Skin epidermis (tissue), 12 donors: ENCODE results near the gene SLC27A2.

Source experiments
- H3K27ac ChIP-seq, 21 experiments: fragments of 200-600 bp; sonication (generic) in 11 of 21; one replicate each; pipeline ENCODE4 v1.5.0; 2020; ENCODE audit warnings: mild to moderate bottlenecking in 3 of 21, inconsistent platforms in 2 of 21, moderate library complexity in 2 of 21
- H3K4me3 ChIP-seq, 7 experiments: fragments of 200-600 bp; sonication (generic) in 2 of 7; one replicate each; pipeline ENCODE4 v1.5.0; 2020; ENCODE audit warnings: inconsistent platforms in 2 of 7, mild to moderate bottlenecking in 2 of 7, moderate library complexity in 1 of 7

SLC27A2 gene

DNA sequence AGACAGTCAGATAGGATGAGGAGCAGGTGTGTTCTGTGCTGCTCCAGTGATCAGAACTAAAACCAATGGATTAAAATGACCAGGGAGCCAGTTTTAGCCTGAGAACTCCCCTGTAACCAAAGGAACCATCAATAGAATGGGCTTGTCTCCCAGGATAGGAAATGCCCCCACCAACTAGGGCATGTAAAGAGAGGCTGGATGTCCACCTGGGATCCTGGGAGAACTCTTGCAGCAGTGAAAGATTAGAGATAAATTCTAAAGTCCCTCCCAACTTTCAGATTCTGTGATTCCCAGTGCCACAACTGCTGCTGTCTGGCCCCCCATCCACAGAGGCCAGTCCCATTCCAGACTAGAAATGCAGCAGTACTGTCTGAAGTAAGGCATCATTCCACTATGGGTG is 49.8 kb downstream of the SLC27A2 start:
- Histone ChIP-seq H3K4me3 (no peak overlapping the region), H3K27ac (no peak overlapping the region)

DNA sequence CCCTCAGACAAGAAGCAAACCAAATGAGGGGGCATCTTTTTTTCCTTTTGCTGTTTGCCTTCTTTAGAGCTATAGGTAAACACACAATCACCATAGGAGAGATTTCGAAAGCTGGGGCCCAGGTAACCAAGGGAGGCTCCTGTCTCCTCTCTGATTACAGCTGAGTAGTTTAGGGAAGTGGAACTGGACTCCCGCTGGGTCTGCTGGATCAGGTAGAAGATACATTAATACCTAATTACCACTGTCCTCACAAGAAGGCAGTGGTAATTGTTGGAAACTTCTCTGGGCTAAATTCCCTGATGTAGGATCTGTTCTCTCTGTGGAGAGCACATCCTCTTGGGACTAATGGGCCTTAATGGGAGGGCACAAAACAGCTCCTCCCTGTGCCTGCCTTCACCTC is 50.8 kb downstream of the SLC27A2 start:
- Histone ChIP-seq H3K27ac (no peak overlapping the region), H3K4me3 (no peak overlapping the region)

DNA sequence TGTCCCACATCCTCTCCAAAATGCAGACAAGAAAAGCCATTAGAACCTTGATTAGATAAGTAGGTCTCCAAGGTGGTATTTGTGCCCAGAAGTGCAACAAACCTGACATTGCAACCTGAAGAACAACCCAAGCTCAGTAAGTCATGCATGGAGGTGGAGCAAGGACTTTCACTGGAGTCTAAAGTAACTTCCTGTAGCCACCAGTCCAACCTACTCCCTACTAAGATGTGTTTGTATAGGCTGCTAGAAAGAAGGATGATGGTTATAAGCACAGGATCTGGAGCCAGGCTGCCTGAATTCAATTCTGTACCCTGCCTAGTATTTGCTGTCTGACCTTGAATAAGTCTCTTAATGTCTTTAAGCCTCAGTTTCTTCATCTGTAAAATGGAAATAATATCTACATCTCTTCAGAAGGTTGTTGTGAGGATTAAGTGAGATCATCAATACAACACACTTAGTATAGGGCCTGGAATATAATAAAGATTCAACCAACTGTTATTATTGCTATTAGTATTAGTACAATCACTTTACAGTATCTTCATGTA is 51.3 kb downstream of the SLC27A2 start:
- no peak overlapping the region for H3K27ac ChIP-seq
- no peak overlapping the region for H3K4me3 ChIP-seq

DNA sequence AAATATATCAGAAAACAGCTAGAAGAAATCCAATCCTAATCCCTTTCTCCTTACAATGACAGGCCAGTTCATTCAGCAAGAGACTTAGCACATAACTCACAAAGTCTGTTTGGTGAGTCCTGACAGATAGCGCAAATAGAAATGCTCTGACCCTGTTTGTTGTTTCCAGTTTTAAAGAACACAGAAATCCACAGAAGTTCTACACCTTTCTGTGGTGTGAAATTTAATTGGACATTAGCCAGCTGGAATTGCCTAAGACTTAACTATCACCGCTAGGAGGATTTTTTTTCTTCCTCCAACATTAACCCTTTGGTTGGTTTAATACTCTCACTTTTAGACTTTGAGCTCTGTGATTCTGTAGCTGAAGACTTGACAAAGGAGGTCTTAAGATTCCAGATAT is 52.8 kb downstream of the SLC27A2 start:
- no peak overlapping the region for H3K4me3 ChIP-seq
- no peak overlapping the region for H3K27ac ChIP-seq

DNA sequence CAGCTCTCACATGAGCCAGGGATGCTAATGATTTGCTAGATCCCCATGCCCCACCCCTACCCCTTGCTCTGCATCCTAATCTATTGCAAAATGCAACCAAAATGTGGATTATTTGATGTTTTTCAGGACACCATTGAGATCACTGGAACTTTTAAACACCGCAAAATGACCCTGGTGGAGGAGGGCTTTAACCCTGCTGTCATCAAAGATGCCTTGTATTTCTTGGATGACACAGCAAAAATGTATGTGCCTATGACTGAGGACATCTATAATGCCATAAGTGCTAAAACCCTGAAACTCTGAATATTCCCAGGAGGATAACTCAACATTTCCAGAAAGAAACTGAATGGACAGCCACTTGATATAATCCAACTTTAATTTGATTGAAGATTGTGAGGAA is 53.8 kb downstream of the SLC27A2 start:
- H3K27ac ChIP-seq = no peak overlapping the region
- no peak overlapping the region for H3K4me3 ChIP-seq

DNA sequence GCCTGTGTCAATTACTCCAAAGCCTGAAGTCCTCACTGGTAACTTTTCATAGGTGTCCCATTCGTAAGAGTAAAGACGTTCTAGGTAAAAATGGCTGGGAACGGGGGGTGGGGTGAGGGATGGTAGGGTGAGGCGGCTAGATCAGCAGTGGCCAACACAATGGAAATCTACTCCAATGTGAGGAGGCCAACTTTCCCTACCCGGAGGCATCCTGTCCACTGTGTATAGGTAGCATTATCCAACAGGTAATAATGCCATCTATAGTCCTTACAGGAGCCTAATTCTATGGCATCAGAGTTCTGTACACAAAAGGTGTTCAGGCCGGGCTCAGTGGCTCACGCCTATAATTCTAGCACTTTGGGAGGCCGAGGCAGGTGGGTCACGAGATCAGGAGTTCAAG is 54.4 kb downstream of the SLC27A2 start:
- no peak overlapping the region for H3K27ac ChIP-seq
- no peak overlapping the region for H3K4me3 ChIP-seq

DNA sequence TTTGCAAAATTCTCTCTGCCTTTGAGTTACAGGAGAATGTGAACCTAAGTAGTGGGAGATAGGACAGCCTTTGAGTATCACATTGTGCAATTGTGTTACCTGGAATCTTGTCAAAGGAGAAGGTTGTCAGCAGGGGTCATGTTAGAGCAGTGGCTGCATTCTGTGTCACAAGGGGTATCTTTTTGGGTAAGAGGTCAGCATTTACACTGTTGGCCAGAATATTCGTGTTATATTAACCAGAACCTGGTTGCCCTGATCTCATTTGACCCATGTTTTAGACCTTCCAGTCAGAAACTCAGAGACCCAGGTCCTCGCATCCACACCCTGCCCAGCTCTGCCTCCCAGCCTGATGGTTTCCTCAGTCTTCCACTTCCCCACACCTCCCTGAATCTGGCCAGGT is 56.3 kb downstream of the SLC27A2 start:
- no peak overlapping the region for H3K4me3 ChIP-seq
- H3K27ac ChIP-seq = no peak overlapping the region

DNA sequence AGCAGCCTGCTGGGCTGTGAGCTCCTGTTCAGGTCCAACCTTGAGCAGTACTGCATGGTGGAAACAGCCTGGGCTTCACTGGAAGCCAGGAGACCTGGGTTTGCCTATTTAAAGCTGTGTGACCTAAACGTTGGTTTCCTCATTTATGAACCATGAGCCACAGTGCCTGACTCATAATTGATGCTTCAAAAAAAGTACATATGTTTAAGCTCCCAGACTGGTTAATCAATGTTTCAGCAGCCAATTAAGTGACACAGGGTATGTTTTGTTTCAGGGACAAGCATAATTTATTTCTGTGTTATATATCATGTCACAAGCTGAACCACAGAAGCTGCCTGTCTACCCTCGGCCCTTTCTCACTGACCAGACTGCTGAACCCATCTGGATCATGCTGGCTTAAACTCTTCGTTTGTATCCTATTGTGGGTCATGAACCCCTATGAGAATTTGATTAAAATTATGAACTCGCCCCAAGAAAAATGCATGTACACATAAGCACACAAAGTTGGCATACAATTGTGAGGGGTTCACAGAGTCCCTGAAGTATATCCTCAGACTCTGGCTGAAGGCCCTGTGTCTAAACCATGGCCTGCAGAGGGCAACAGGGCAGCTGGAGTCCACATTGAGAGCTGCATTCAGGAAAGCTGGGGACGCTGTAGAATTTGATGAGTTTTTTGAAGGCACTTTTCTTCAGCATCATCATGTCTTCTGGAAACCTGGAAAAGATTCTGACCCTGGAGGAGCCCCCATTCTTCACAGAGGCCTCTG is 59.9 kb downstream of the SLC27A2 start:
- Histone ChIP-seq H3K4me3 (no peak overlapping the region), H3K27ac (no peak overlapping the region)

DNA sequence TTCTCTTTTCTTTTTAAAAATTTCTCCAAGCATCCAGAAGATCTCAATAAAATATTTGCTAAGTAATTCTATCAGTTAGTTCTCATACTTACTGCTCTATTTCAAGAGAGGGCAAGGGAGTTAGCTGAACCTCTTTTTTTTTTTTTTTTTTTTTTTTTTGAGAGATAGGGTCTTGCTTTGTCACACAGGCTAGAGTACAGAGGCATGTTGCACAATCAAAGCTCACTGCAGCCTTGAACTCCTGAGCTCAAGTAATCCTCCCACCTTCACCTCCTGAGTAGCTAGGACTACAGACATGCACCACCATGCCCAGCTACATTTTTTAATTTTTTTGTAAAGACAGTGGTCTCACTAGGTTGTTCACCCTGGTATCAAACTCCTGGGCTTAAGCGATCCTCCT is 62.2 kb downstream of the SLC27A2 start:
- Histone ChIP-seq H3K4me3 (no peak overlapping the region), H3K27ac (no peak overlapping the region)

DNA sequence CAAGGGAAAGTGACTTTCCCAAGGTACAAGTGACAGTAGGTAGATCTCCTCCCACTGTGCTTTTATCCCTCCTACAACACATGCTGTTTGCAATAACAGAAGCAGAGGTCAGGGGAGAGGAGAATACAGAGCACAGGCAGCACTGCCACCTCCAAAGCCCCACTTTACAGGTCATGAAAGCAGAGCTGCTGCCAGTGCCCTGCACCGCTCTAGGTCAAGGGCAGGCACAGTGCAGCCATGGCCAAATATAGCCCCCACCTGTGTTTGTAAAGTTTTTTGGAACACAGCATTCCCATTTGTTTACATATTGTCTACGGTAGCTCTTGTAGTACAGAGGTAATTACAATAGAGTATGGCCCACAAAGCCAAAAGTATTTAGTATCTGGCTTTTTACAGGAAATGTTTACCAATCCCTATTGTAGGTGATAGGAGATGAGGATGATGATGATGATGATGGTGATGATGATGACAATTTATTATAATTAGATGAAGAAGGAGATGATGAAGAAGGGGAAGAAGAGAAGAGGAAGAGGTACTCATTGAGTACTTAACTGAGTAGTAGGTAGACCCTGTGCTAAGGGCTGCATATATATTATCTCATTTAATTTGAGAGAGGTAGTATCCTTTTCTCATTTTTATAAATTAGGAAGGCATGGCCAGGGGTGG is 63.1 kb downstream of the SLC27A2 start:
- Histone ChIP-seq H3K4me3 (no peak overlapping the region), H3K27ac (no peak overlapping the region)

DNA sequence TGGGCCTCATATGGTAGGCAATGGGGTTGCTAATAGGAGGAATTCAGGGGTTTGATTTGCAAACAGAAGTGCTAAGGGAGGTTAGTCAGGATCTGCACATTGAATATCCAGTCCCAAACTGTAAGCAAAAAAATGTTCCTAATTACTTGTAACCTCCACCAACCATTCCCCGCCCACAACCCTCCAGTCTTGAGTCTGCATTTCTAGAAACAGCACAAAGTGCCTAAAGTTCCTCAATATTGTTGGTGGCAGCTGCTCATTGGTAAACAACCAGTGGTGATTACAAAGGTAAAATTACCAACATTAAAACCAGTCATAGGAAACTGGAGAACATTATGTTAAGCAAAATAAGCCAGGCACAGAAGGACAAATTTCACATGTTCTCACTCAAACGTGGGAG is 64.6 kb downstream of the SLC27A2 start:
- no peak overlapping the region for H3K4me3 ChIP-seq
- peak overlapping the region in 1 of 21 experiments; percentile 7 for H3K27ac ChIP-seq

DNA sequence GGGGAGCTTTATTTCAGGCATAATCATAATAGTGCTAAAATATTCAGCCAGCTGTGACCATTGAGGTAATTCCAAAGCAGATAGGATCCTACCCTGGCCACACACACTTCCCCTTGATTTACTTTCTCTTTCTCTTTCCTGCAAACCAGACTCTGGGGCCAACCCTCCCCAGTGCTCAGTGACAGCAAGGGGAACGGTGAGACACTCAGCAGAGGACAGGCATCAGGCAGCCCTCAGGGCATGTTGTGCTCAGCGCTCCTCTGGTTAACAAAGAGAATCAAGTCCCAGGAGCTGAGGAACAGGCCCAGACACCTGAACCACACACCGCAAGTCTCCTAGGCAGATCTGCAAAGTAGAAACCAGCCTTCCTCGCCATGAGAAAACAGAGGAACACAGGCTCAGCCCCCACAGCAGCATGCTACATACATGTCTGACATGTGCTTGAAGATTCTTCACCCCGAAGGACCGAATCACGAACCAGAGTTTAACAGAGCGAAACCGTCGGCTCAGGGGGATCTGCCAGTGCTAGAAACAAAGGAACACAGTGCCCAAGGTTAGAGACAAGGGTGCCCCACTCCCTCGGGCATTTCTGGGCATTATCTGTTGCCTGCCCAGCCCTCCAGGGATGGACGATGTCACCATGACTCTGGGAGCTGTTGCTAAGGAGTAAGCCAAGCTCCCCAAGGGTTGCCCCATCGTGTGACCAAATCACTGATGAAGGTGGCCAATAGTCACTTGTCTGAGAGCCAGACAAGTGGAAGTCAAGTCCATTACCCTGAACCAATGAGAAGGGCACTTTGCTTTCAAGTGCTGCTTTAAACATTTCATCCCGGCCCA is 66.0 kb downstream of the SLC27A2 start:
- H3K4me3 ChIP-seq = no peak overlapping the region

DNA sequence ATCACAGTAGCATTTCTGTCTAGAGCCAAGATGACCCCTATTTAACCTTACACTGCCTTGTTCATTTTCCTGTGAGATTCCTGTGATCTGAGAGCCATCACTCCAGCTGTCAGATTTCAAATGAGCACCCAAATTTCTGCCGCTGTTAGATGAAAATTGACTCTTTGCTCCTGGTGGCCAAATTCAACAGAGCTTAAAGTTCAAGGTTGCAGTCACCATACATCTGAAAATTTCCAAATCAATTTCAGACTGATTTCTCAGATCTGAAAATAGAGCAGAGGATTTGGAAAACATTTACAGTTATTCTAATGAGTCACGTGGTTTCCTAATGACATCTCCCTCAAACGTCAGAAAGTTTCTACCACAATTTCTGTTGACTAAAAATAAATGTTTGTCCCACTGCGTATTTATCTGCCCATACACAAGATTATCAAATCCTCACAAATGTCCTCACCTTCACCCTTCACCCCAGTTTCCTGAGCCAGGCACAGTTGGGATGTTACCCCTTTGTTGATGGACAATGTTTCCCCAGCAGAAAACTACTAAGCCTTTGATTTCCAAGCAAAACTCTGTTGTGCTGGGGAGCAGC is 67.1 kb downstream of the SLC27A2 start:
- Histone ChIP-seq H3K27ac (no peak overlapping the region), H3K4me3 (no peak overlapping the region)

More for the DNA sequence above, 66.0 kb downstream of the SLC27A2 start:
- H3K27ac ChIP-seq = peak overlapping the region in 8 of 21 experiments; percentile 5 to 82 (median 52)

DNA sequence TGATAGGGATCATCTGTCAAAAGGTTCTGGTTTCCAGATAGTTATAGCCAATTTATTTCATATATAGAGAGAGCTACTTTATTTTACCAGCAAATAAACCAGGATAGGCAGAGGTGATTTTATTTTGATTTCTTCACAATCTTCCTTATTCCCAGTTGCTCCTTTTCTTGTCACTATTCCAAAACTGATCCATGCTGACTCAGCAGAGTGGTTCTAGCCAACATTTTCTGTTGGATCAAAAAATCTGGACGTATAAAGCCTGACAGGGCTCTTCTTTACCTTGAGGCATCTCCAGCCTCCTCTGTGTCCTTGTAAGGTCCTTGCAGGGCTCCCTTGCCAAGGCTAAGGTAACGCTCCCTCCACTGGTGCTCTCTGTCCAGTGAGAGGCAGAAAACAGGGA is 67.7 kb downstream of the SLC27A2 start:
- Histone ChIP-seq H3K27ac (no peak overlapping the region), H3K4me3 (no peak overlapping the region)

DNA sequence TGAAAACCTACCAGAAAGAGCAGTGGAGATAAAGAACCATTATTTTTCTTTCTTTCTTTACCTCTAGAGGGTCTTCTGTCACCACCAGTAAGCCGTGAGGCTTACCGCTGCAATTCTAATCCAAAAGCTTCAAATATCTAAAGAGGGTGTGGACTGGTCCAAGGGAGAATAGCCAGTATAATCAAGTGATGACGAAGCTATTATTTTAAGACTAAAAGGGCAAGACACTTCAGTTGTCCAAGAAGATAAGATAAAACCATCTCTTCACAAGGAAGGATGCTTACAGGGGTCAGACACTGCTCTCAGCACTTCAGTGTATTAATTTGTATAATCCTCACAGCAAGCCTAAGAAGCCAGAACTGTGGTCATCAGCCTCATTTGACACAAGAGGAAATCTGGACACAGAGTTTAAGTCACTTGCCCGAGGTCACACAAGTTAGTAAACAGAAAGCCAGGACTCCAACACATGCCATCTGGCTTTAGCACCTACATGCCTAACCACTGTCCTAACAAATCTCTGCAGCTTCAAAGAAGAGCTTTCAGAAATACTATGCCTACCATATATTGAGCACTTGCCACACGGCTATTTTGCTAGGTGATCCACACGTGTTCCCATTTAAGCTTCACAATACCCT is 68.9 kb downstream of the SLC27A2 start:
- Histone ChIP-seq H3K27ac (no peak overlapping the region), H3K4me3 (no peak overlapping the region)

DNA sequence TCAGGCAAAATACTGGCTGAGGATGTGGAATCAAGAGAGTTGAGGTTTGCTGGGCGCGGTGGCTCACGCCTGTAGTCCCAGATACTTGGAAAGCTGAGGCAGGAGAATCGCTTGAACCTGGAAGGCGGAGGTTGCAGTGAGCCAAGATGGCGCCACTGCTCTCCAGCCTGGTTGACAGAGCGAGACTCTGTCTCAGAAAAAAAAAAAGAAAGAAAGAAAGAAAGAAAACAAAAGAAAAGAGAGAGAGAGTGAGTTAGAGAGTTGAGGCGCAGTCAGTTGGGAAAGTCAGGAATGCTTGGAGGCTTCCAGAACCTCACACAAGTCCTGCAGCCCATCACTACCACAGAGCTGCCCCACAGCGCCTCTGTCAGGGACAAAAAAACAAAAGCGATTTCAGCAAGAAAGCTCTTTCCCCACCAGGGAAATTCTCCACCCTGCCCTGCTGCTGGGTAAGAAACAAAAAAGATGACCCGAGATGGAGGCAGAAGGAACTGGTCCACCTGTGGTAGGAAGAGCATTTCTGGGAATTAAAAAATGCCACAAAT is 69.7 kb downstream of the SLC27A2 start:
- Histone ChIP-seq H3K4me3 (no peak overlapping the region), H3K27ac (no peak overlapping the region)

DNA sequence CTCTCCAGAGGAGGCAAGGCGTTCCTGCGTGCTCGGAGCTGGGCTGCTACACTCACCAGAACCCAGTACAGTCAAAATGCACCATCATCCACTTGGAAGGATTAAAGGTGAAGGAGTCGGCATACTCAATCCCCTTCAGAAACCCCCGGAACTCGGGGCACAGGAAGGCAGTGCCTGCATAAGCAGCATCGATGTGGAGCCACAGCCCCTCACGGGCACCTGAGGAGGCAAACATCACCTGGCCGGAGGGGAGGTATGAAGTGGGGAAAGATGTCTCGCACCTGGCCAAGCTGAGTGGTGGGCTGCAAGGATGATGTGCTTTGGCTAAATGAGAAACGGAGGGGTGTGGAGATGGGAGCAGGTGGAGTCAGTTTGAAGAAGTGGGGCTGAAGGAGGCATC is 70.6 kb downstream of the SLC27A2 start:
- no peak overlapping the region for H3K4me3 ChIP-seq

DNA sequence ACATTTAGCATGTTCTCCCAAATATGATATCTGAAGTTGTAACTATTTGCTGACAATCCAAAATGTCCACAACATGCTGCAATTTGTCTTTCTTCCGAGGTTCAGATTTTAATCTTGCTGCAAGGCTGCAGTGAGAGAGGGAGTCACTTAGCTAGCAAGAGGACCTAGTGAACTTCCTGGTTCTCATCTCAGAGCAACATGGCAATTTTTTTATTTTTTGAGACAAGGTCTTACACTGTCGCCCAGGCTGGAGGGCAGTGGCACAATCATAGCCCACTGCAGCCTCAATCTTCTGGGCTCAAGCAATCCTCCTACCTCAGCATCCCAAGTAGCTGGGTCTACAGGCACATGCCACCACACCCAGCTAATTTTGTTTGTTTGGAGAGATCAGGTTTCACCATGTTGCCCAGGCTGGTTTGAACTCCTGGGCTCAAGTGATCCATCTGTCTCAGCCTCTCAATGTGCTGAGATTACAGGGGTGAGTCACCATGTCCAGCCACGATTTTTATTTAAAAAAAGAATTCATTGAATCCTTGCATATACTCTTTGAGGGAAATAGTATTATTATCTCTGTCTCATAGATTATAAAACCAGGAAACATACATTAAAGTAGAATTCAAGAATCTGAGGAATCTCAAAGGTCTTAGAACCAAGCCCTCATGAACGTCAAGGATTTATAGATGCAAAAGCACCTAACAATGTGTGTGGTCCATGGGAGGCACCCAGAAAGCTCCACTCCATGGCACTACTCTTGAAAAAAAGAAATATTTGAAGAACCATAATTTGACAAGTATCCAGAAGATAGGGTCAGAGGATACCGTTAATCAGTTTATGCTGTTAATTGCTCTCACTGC is 74.4 kb downstream of the SLC27A2 start:
- H3K4me3 ChIP-seq = no peak overlapping the region
- H3K27ac ChIP-seq = no peak overlapping the region

More for the DNA sequence above, 70.6 kb downstream of the SLC27A2 start:
- H3K27ac ChIP-seq = no peak overlapping the region
